ENCODE data around the gene TSTD2.
"Not testable (repeated sequence)": the region's sequence is repeated elsewhere in the genome, so short reads cannot be mapped to it uniquely, and the experiment has no call there.

Gene TSTD2

DNA sequence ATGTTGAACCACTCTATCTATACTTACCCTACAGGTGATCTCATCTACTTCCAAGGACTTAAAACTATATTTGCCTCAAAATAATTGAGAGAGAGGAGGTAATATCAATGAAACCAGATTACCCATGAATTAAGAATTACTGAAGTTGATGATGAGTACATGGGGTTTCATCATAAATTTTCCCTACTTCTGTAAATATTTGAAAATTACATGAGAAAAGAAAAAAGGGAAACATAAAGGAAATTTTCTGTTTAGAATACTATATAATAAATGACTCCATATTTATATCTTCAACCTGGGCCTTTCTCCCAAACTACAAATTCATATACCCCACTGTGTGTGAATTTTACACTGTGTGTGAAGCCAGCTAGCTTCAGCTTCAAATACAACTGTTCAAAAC, 2.6 kb downstream of the TSTD2 start:
- DNase-seq (ENCODE audit: low spot score), result no peak

DNA sequence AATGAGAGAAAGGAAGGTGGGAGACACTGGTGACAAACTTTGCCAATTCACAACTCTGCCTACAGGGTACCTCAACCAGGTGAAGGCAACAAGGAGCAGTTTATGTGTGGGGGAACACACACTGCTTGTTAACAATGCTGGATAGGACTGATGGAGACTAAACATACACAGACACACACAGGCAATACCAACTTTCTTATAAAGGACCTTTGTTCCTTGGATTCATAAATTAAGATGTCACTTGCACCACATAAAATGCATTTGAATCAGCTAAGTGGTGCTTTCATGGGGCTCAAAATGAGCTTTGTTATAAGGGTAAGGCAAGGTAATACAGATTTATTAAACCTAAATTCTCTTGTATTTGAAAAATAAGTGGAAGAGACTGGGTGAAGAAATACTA, 4.0 kb downstream of the TSTD2 start:
- DNase-seq (ENCODE audit: low spot score), result no peak

- no peak for DNase-seq (ENCODE audit: low spot score)
Measured at GRCh38 chr9:97628668-97629067, 4.5 kb downstream of the TSTD2 start.

- no peak for DNase-seq (ENCODE audit: low spot score)
Measured at GRCh38 chr9:97627624-97628023, 5.5 kb downstream of the TSTD2 start.

DNA sequence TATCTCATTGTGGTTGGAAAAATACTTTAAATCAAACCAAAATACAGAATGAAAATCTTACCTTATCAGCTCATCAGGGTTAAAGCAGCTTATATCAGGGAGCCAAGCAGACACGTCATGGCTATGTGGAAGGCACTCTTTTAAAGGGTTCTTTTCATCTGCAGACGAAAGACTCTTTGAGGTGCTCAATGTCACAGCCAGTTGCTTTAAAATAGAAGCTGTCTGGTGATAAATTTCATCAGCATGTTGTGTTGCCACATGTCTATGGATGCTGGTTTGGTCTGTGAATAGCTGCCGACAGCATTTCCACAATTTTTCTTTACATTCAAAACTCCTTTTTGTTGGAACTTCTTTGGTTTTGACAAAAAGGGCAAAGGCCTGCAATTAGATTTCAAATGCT, 7.5 kb downstream of the TSTD2 start:
- no peak for DNase-seq (ENCODE audit: low spot score)

DNA sequence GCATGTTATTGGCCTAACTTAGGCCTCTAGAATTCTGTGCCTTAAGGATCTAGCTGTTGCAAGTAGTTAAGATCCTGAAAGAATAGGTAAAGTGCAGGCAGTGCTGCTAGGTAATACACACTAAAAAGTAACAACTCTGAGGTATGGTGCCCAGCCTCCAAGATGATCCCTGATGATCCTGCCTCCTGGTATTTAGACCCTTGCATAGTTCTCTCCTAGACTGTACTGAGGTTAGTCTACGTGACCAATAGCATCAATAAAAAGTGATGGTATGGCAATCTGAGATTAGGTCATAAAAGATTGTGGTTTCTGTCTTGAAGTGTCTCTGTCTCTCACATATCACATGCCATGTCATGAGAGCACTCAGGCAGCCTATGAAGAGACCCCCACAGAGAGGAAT, 9.2 kb downstream of the TSTD2 start:
- no peak for DNase-seq (ENCODE audit: low spot score)

- DNase-seq (ENCODE audit: low spot score), result not testable (repeated sequence)
Measured at GRCh38 chr9:97622483-97622882, 10.7 kb downstream of the TSTD2 start.

DNA sequence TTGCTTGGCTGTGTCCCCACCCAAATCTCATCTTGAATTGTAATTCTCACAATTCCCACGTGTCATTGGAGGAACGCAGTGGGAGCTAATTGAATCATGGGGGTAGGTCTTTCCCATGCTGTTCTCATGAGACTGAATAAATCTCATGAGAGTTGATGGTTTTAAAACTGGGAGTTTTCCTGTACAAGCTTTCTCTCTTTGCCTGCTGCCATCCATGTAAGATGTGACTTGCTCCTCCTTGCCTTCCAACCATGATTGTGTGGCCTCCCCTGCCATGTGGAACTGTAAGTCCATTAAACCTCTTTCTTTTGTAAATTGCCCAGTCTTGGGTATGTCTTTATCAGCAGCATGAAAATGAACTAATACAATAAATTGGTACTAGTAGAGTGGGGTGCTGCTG, 13.1 kb downstream of the TSTD2 start:
- DNase-seq (ENCODE audit: low spot score), result not testable (repeated sequence)

DNA sequence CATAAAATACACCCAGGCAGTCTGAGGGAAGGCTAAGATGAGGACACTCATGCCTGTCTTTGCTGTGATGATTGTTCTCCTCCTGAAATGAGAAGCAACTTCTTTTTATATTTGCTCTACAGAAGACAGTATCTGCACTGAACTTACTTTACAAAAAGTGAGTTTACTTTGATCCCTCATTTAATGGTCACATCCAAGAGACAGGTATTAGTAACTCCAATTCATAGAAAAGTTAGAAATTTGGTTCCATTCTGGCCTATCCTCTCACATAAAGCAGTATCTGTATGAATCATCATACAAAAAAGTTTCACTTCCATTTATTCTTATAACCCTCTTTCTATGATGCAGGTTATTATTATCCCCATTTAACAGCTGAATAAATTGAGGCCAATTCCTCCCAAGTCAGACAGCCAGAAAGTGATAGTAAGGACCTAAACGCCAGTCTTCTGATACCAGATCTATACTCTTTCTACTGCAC, 15.2 kb downstream of the TSTD2 start:
- DNase-seq (ENCODE audit: low spot score), result peak; percentile 39

DNA sequence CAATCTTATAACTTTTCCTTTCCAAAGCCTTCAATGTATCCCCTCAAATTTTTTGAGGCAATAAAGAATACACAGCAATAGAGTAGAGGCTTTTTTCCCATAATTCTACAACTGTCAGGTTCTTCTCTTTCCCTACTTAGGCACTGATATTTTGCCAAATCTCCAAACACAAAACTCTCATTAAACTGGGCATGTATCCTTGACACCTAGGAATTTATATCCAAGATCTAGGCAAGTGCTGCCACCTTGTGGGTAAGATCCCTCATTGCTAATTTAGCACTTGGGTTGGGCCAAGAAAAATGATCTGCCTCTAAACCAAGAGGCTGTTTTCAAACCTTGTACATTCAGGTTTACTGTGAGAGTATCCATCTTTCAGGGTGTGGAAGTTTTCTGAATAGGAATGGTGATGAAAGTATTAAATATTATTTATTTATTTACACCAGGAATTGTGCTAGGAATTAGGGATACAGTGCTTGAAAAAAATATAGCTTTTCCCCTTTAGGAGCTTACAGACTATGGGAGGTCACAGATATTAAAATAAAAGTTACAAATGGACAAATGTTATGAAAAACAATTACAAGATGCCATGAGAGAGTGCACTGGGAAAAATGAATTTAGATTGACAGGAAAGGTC, 17.6 kb downstream of the TSTD2 start:
- DNase-seq (ENCODE audit: low spot score), result peak; percentile 58

- no peak for DNase-seq (ENCODE audit: low spot score)
Measured at GRCh38 chr9:97604901-97605645, 28.1 kb downstream of the TSTD2 start.

DNA sequence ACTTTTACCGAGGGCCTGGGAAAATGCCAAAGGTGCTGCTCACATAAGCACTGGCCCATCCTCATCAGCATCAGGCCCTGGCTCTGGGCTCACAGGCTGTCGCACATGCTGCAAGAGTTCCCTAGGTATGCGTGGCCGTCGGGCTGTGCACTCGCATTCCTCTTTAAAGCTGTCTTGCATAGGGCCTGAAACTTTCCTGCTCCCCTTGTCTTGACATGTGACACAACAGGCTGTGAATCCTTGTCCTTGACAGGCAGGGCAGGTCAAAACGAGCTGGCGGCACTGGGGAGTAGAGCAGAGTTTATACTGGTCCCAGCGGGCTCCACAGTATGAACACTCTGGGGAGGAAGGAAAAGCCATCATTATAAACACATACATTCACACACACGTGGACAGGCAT, 30.7 kb downstream of the TSTD2 start:
- DNase-seq (ENCODE audit: low spot score), result no peak

DNA sequence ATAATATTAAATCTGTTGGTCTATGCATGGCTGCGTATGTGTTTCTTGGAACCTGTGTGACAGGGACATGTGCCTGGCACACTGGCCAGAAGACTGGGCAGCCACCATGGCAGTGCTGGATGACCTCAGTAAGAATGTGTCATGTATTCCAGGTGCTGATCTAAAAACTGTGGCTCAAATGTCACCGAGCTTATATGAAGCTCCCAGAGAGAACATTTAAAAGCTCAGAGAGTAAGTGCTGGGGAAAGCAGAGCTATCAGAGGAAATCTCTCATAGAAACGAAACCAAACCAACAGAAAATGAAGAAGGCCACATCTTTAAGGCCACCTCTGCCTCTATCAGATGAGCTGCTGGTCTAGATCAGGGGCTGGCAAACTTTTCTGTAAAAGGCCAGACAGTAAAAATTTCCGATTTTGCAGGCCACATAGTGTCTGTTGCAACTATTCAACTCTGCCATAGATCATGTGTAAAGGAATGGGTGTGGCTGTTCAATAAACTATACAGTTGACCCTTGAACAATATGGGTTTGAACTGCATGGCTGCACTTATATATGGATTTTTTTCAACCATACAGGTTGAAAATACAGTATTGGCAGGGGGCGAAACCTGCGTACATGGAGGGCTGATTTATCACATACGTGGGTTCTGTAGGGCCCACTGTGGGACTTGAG, 31.8 kb downstream of the TSTD2 start:
- DNase-seq (ENCODE audit: low spot score), result no peak

GRCh38 chr9:97600531-97601227, 32.5 kb downstream of the TSTD2 start:
- DNase-seq (ENCODE audit: low spot score), result no peak

- DNase-seq (ENCODE audit: low spot score), result no peak
Measured at GRCh38 chr9:97599314-97599846, 33.8 kb downstream of the TSTD2 start.

DNA sequence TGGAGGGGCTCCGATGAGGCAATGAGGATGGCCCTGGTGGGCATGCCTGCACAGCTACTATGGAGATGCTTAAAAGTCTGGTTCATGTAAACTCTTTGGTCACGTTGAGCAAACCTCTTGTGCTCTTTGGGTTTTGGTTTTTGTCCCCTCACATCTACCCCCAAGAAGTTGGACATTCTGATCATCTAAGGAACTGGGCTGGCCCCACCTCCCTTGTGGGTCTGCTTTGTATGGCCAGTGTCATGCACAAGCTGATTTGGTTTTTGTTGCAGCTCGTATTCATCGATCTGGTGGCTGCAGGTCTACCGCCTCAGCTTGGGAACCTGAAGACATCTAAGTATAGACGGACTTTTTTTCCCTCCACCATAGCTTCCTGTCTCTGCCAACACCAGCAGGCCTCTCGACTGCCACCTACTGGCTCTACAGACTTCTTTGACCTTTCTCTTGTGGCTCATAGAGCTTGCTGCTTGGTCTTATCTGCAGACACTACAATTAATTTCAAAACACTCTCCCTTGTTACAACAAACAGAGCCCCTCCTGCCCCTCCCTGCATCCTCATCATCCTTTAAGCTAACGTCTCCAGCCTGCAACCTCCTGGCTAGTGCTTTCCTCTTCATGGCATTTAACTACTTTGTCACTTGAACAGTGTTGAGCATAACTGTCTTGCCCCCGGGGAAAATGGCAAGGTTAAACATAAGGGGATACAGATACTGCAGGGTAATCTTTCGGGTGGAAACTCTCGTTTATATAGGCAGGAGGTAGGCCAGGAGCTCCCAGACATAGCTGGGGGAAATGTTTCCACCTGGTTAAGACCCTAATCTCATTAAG, 34.5 kb downstream of the TSTD2 start:
- peak; percentile 79 for DNase-seq (ENCODE audit: low spot score)

DNA sequence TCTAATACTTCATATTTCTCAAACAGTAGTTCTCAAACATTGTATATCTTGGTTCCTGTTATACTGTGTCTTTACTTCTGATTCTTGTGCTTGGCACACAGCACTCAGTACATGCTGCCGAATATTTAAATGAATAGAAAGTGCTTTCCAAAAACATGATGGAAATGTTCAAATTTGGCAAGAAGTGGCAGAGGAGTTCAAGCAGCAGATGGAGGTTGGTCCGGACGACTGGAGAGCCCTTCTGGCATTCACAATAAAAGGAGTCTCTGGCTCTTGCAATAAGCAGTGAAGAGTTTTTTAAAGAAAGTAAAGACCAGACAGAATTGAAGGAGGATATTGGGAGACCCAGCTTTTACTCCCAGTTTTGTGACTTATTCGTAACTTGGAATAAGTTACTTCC, 36.3 kb downstream of the TSTD2 start:
- no peak for DNase-seq (ENCODE audit: low spot score)

GRCh38 chr9:97594381-97594921, 38.7 kb downstream of the TSTD2 start:
- DNase-seq (ENCODE audit: low spot score), result no peak

DNA sequence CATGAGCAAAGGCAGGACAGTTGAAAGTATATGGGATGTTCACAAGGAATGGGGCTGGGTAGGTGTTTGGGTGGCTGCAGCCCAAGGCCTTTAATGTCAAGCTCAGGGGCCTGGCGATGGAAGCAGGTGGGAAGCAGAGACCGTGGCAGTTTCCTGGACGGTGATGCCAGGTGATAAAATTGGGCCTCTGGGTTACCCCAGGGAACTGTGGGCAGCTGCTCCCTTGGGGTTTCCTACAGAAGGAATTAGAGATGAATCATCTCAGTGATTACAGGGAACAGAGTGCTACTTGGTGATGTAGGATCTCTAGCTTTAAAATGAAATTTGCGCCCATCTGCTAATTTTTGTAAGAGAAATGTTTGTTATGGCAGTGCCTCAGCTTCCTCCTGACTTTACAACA, 39.2 kb downstream of the TSTD2 start:
- no peak for DNase-seq (ENCODE audit: low spot score)

- DNase-seq (ENCODE audit: low spot score), result no peak
Measured at GRCh38 chr9:97592126-97592525, 41.0 kb downstream of the TSTD2 start.

- no peak for DNase-seq (ENCODE audit: low spot score)
Measured at GRCh38 chr9:97591535-97591934, 41.6 kb downstream of the TSTD2 start.

Data from activated CD4-positive, alpha-beta T cell treated with anti-CD3 and anti-CD28 coated beads, Interleukin-2, Interleukin-4, amounts not matched to agents 100 ng/mL and 50 ng/mL, durations not matched to agents 16 hours and 8 hours (primary cell).